A673 (cell line): Measurements from ENCODE around the gene GPA33.

Experiments
- EZH2 ChIP-seq: fragments of 200-600 bp; sonication (generic); IDR thresholded peaks from 2 replicates; pipeline ENCODE4 v1.6.1; 2017; ENCODE audit warnings: borderline replicate concordance, low read depth, mild to moderate bottlenecking, mixed read lengths, antibody characterized with exemption, low read length; ENCODE audit not compliant: poor library complexity, severe bottlenecking
- TF ChIP-seq, protein P1 (sequence below): fragments of 300-800, 200-600 bp; sonication (generic); conservative IDR thresholded peaks from 2 replicates; pipeline ENCODE4 v1.5.1; 2017; ENCODE audit warnings: low read depth, mild to moderate bottlenecking, antibody characterized with exemption, low read length, moderate library complexity, mixed read lengths

- no peak for TF ChIP-seq EZH2
- TF ChIP-seq, protein P1, sequence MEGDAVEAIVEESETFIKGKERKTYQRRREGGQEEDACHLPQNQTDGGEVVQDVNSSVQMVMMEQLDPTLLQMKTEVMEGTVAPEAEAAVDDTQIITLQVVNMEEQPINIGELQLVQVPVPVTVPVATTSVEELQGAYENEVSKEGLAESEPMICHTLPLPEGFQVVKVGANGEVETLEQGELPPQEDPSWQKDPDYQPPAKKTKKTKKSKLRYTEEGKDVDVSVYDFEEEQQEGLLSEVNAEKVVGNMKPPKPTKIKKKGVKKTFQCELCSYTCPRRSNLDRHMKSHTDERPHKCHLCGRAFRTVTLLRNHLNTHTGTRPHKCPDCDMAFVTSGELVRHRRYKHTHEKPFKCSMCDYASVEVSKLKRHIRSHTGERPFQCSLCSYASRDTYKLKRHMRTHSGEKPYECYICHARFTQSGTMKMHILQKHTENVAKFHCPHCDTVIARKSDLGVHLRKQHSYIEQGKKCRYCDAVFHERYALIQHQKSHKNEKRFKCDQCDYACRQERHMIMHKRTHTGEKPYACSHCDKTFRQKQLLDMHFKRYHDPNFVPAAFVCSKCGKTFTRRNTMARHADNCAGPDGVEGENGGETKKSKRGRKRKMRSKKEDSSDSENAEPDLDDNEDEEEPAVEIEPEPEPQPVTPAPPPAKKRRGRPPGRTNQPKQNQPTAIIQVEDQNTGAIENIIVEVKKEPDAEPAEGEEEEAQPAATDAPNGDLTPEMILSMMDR = peak; percentile 94
Measured at GRCh38 chr1:167059045-167059808, 30.9 kb downstream of the GPA33 start.
